Measurements from ENCODE around the gene DDX5. TPM values are rescaled to one million over a fixed set of nuclear protein-coding genes. Genes with fewer than 3 reads are reported as not detected.
"Not testable (repeated sequence)": the region's sequence is repeated elsewhere in the genome, so short reads cannot be mapped to it uniquely, and the experiment has no call there.

Gene DDX5
- polyA plus RNA-seq, 2 of the 4 experiments (the other 2 are of a cell fraction), result 841 to 1,011 TPM

DNA sequence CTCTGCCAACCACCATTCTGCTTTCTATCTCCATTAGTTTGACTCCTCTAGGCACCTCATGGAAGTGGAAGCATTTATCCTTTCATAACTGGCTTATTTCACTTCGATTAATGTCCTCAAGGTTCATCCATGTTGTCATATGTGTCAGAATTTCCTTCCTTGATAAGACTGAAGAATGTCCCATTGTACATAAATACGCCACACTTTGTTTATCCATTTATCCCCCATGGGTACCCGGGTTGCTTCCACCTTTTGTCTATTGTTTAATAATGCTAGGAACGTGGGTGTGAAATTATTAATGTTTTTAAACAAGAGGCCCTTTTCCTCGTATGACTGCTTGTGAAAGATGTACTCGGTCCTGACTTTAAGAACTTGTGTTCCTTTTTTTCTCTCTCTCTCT is 44.3 kb downstream of the DDX5 start:
- DNase-seq (ENCODE audit: low read depth in 1 of 2, low spot score in 1 of 2) (no peak), FAIRE-seq (no peak), ATAC-seq (no peak)
- Histone ChIP-seq H3K9me3 (no peaks in the 10 kb centered on the region), H3K4me3 (no peak overlapping the region), H3K27ac (no peak overlapping the region), H3K4me2 (no peak overlapping the region), H3K4me1 (peaks cover 5% of the 10 kb centered on the region; the same call in 1 of the 3 replicates)
- whole genome bisulfite sequencing (ENCODE audit: missing lambda C conversion rate), result 64% methylated on average over 6 of the region's 6 CpGs
- ChIA-PET CTCF (interaction anchor here (3.6 kb wide), 1 partner anchor 42 kb away, joined by 27 read pairs; no protein-coding TSS in a partner anchor), POLR2A (no interaction called here)
- TF ChIP-seq HEYL (CRISPR knock-in tag; IDR thresholded peaks at IDR 0.05), result no peak
- no peak for TF ChIP-seq JUN (IDR thresholded peaks at IDR 0.05)
- TF ChIP-seq MYC (IDR thresholded peaks at IDR 0.05; ENCODE audit: borderline replicate concordance, low read length), result no peak
- TF ChIP-seq HDAC2 (IDR thresholded peaks at IDR 0.05), result no peak
- no peak for TF ChIP-seq FOSL2 (IDR thresholded peaks at IDR 0.05)
- TF ChIP-seq FOSL2 (CRISPR knock-in tag; IDR thresholded peaks at IDR 0.05), result no peak
- no peak for TF ChIP-seq RARB (CRISPR knock-in tag; IDR thresholded peaks at IDR 0.05)
- TF ChIP-seq HOXB5 (CRISPR knock-in tag; IDR thresholded peaks at IDR 0.05), result no peak
- no peak for TF ChIP-seq MAFK (IDR thresholded peaks at IDR 0.05; ENCODE audit: partially characterized antibody)
- no peak for TF ChIP-seq KDM5A (IDR thresholded peaks at IDR 0.05)
- TF ChIP-seq, protein P1, sequence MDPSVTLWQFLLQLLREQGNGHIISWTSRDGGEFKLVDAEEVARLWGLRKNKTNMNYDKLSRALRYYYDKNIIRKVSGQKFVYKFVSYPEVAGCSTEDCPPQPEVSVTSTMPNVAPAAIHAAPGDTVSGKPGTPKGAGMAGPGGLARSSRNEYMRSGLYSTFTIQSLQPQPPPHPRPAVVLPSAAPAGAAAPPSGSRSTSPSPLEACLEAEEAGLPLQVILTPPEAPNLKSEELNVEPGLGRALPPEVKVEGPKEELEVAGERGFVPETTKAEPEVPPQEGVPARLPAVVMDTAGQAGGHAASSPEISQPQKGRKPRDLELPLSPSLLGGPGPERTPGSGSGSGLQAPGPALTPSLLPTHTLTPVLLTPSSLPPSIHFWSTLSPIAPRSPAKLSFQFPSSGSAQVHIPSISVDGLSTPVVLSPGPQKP (IDR thresholded peaks at IDR 0.05; ENCODE audit: low read depth, low read length), result no peak
- TF ChIP-seq ZNF302 (CRISPR knock-in tag; IDR thresholded peaks at IDR 0.05), result no peak
- no peak for TF ChIP-seq CHD4 (IDR thresholded peaks at IDR 0.05; ENCODE audit: borderline replicate concordance)
- no peak for TF ChIP-seq CBX8 (IDR thresholded peaks at IDR 0.05)
- TF ChIP-seq GATA3 (IDR thresholded peaks at IDR 0.05; ENCODE audit: borderline replicate concordance), result no peak
- no peak for TF ChIP-seq NPAS2 (CRISPR knock-in tag; IDR thresholded peaks at IDR 0.05; ENCODE audit: borderline replicate concordance)
- TF ChIP-seq JUNB (IDR thresholded peaks at IDR 0.05), result no peak

DNA sequence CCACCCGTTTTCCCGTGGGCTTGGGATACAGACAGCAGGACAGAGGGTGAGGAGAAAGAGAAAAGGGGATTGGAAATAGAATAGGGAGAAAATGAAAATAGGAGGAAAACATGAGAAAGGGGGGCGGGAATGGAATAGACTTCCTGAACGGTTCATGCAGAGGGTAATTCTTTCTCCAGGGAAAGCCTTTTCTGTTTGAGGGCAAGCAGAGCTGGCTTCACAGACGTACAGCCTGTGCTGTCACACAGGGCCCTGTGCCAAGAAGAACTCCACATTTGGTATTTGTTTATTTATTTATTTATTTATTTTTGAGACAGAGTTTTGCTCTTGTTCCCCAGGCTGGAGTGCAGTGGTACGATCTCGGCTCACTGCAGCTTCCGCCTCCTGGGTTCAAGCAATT is 45.1 kb downstream of the DDX5 start:
- Histone ChIP-seq H3K27ac (no peak overlapping the region), H3K9me3 (no peaks in the 10 kb centered on the region), H3K4me2 (no peak overlapping the region), H3K4me3 (no peak overlapping the region), H3K4me1 (peaks cover 5% of the 10 kb centered on the region; the same call in 1 of the 3 replicates)
- DNase-seq (ENCODE audit: low read depth in 1 of 2, low spot score in 1 of 2) (no peak), ATAC-seq (no peak), FAIRE-seq (no peak)
- CTCF ChIA-PET, result interaction anchor here (0.7 to 3.6 kb wide), 2 partner anchors 11 to 41 kb away, joined by 3 to 27 read pairs; no protein-coding TSS in a partner anchor
- WGBS (ENCODE audit: missing lambda C conversion rate), result 86% methylated on average over 8 of the region's 8 CpGs
- POLR2A ChIA-PET, result no interaction called here
- TF ChIP-seq, protein P2, sequence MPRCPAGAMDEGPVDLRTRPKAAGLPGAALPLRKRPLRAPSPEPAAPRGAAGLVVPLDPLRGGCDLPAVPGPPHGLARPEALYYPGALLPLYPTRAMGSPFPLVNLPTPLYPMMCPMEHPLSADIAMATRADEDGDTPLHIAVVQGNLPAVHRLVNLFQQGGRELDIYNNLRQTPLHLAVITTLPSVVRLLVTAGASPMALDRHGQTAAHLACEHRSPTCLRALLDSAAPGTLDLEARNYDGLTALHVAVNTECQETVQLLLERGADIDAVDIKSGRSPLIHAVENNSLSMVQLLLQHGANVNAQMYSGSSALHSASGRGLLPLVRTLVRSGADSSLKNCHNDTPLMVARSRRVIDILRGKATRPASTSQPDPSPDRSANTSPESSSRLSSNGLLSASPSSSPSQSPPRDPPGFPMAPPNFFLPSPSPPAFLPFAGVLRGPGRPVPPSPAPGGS (IDR thresholded peaks at IDR 0.05), result no peak
- TF ChIP-seq TP53 (CRISPR knock-in tag; IDR thresholded peaks at IDR 0.05) (no peak), HDAC2 (IDR thresholded peaks at IDR 0.05) (no peak), TFCP2L1 (CRISPR knock-in tag; IDR thresholded peaks at IDR 0.05) (no peak)

DNA sequence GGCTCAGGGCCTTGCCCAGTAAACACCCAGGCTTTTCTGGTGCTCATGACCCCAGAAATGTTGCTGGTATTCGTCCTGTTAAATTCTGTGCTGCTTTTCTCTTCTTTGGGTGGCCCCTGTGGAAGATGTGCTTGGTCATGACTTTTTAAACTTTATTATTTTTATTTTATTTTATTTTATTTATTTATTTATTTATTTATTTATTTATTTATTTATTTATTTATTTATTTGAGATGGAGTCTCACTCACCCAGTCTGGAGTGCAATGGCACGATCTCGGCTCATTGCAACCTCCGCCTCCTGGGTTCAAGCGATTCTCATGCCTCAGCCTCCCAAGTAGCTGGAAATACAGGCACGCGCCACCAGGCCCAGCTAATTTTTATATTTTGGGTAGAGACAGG is 46.3 kb downstream of the DDX5 start:
- H3K4me1 ChIP-seq; ATAC-seq; POLR2A ChIA-PET; H3K9me3 ChIP-seq; H3K4me2 ChIP-seq; FAIRE-seq; DNase-seq (ENCODE audit: low read depth in 1 of 2, low spot score in 1 of 2); H3K4me3 ChIP-seq; H3K27ac ChIP-seq: not testable (repeated sequence)
- 92% methylated on average over 7 of the region's 7 CpGs for WGBS (ENCODE audit: missing lambda C conversion rate)
- TF ChIP-seq ZC3H11A (IDR thresholded peaks at IDR 0.05), result peak; percentile 46
- CTCF ChIA-PET, result interaction anchor here (0.6 to 3.6 kb wide), 3 partner anchors 10 to 578 kb away, joined by 3 to 27 read pairs (median 5); partner anchors contain the start of gene GH2

Data from A549 (cell line).